Epithelial cell of esophagus (primary cell): ENCODE measurements around the gene ARFGAP1.

Experiments
- DNase-seq: peaks from one replicate; pipeline ENCODE4 v3.0.0; 2010; ENCODE audit warnings: low read depth
- H3K4me3 ChIP-seq: 2 replicates; pipeline ENCODE4 v1.5.1; 2011; ENCODE audit warnings: mild to moderate bottlenecking, low read length, control low read depth
- CTCF ChIP-seq: IDR thresholded peaks from 2 replicates; pipeline ENCODE4 v1.5.1; 2011; ENCODE audit warnings: low read depth, mild to moderate bottlenecking, low read length, control low read depth, inconsistent platforms; ENCODE audit not compliant: insufficient read depth; ENCODE audit errors: missing control alignments

ARFGAP1 gene

GRCh38 chr20:63283397-63284082 is 10.9 kb downstream of the ARFGAP1 start:
- TF ChIP-seq CTCF = no peak
- DNase-seq = no peak
- no peak overlapping the region for H3K4me3 ChIP-seq

- no peak for DNase-seq
- H3K4me3 ChIP-seq = no peak overlapping the region
- no peak for TF ChIP-seq CTCF
Measured at GRCh38 chr20:63284083-63284440, 11.4 kb downstream of the ARFGAP1 start.

GRCh38 chr20:63284544-63284949 is 11.9 kb downstream of the ARFGAP1 start:
- no peak for TF ChIP-seq CTCF
- no peak overlapping the region for H3K4me3 ChIP-seq
- DNase-seq = no peak

- no peak for DNase-seq
Measured at GRCh38 chr20:63284981-63285524, 12.4 kb downstream of the ARFGAP1 start.

GRCh38 chr20:63285636-63286615 is 13.3 kb downstream of the ARFGAP1 start:
- no peak for DNase-seq
- no peak overlapping the region for H3K4me3 ChIP-seq
- no peak for TF ChIP-seq CTCF

More at GRCh38 chr20:63284981-63285524, 12.4 kb downstream of the ARFGAP1 start:
- TF ChIP-seq CTCF = no peak
- H3K4me3 ChIP-seq = no peak overlapping the region

- H3K4me3 ChIP-seq = no peak overlapping the region
- DNase-seq = no peak
- TF ChIP-seq CTCF = no peak
Measured at GRCh38 chr20:63286781-63287696, 14.4 kb downstream of the ARFGAP1 start.
